GM23248 (cell line): Measurements from ENCODE around the gene RASA3. TPM values are rescaled to one million over a fixed set of nuclear protein-coding genes. Genes with fewer than 3 reads are reported as not detected.

Source experiments
- DNase-seq: peaks from one replicate; pipeline ENCODE4 v3.0.0-alpha.2; 2015
- H2AFZ ChIP-seq: fragments of 200-600 bp; sonication (generic); 2 replicates; pipeline ENCODE4 v1.6.1; 2016; ENCODE audit warnings: antibody characterized with exemption
- H3F3A ChIP-seq: fragments of 200-600 bp; sonication (generic); 2 replicates; pipeline ENCODE4 v1.6.1; 2016; ENCODE audit warnings: mild to moderate bottlenecking, antibody characterized with exemption, mixed run types; ENCODE audit not compliant: insufficient read depth
- H3K27ac ChIP-seq: fragments of 200-600 bp; sonication (generic); 2 replicates; pipeline ENCODE4 v1.5.1; 2016; ENCODE audit warnings: mild to moderate bottlenecking
- H3K27me3 ChIP-seq: fragments of 200-600 bp; sonication (generic); replicated peaks from 2 replicates; pipeline ENCODE4 v1.6.1; 2016; ENCODE audit warnings: mild to moderate bottlenecking; ENCODE audit not compliant: insufficient read depth
- H3K36me3 ChIP-seq: fragments of 200-600 bp; sonication (generic); 2 replicates; pipeline ENCODE4 v1.6.1; 2016; ENCODE audit warnings: low read depth, mild to moderate bottlenecking
- H3K4me1 ChIP-seq: fragments of 200-600 bp; sonication (generic); 2 replicates; pipeline ENCODE4 v1.6.1; 2016; ENCODE audit warnings: mild to moderate bottlenecking; ENCODE audit not compliant: insufficient read depth
- H3K4me2 ChIP-seq: fragments of 200-600 bp; sonication (generic); one replicate; pipeline ENCODE4 v1.6.1; 2016; ENCODE audit warnings: mild to moderate bottlenecking; ENCODE audit not compliant: unreplicated experiment
- H3K4me3 ChIP-seq: fragments of 200-600 bp; sonication (generic); 2 replicates; pipeline ENCODE4 v1.5.1; 2016; ENCODE audit warnings: mild to moderate bottlenecking
- H3K79me2 ChIP-seq: fragments of 200-600 bp; sonication (generic); 2 replicates; pipeline ENCODE4 v1.6.1; 2016; ENCODE audit warnings: mild to moderate bottlenecking; ENCODE audit not compliant: insufficient read depth
- H3K9ac ChIP-seq: fragments of 200-600 bp; sonication (generic); 2 replicates; pipeline ENCODE4 v1.6.1; 2016; ENCODE audit warnings: mild to moderate bottlenecking
- H3K9me2 ChIP-seq: fragments of 200-600 bp; sonication (generic); 2 replicates; pipeline ENCODE4 v1.6.1; 2016; ENCODE audit warnings: mixed run types, mild to moderate bottlenecking, moderate library complexity; ENCODE audit not compliant: insufficient read depth
- H3K9me3 ChIP-seq: fragments of 200-600 bp; sonication (generic); one replicate; pipeline ENCODE4 v1.6.1; 2017; ENCODE audit warnings: low read depth
- H4K20me1 ChIP-seq: fragments of 200-600 bp; sonication (generic); 2 replicates; pipeline ENCODE4 v1.6.0; 2016; ENCODE audit not compliant: insufficient read depth
- EZH2 ChIP-seq: fragments of 200-600 bp; sonication (generic); IDR thresholded peaks from 2 replicates; pipeline ENCODE4 v1.6.1; 2018; ENCODE audit warnings: antibody characterized with exemption, mild to moderate bottlenecking; ENCODE audit not compliant: insufficient read depth, poor library complexity, severe bottlenecking
- EZH2phosphoT487 ChIP-seq: fragments of 200-600 bp; sonication (generic); IDR thresholded peaks from 2 replicates; pipeline ENCODE4 v1.6.1; 2018; ENCODE audit warnings: antibody characterized with exemption, moderate library complexity, mild to moderate bottlenecking, low read depth; ENCODE audit not compliant: insufficient read depth
- WGBS, 2 experiments: methylation state at CpG; one replicate each; pipeline ENCODE4 v1.1.6; 2015 to 2017; ENCODE audit warnings: low lambda C conversion rate in 2 of 2, low coverage in 1 of 2; ENCODE audit errors: missing lambda C conversion rate in 2 of 2; 5-methylcytosine and 5-hydroxymethylcytosine counted together
- in situ Hi-C: fragments of 300-500 bp; cut with MboI; formaldehyde crosslinking; loops from 2 replicates; pipeline ENCODE4 v1.15.0; 2020
- polyA plus RNA-seq: library from polyadenylated mRNA; unstranded; fragments of >200 nt; fragmentation: Nextera tagmentation; extraction: Ambion mirVana; gene quantifications from 2 replicates; pipeline ENCODE4 v1.2.1, GENCODE V29; 2016
- total RNA-seq: library from RNA; depleted of rRNA; stranded (reverse); fragments of >200 nt; shearing (Covaris generic); gene quantifications from 2 replicates; pipeline ENCODE4 v1.2.3, GENCODE V29; 2014

RASA3 gene
- total and polyA plus RNA-seq, 2 experiments from 2014 or later: 34.3 to 36.7 TPM

GRCh38 chr13:113996912-113997745 is 135.3 kb downstream of the RASA3 start:
- H3K79me2 ChIP-seq: no peaks in the 10 kb centered on the region
- DNase-seq: no peak
- no peak overlapping the region for H3K27ac ChIP-seq
- in situ Hi-C loops: no loop called here
- no peaks in the 10 kb centered on the region for H3K27me3 ChIP-seq
- peaks cover 9% of the 10 kb centered on the region; the same call in 1 of the 2 replicates for H3F3A ChIP-seq
- H3K4me2 ChIP-seq: no peak overlapping the region
- H3K9me3 ChIP-seq: no peaks in the 10 kb centered on the region
- WGBS, 2 experiments: 91 to 92% methylated on average over 12 to 13 of the region's 13 CpGs
- H4K20me1 ChIP-seq: no peaks in the 10 kb centered on the region
- H3K9me2 ChIP-seq: no peaks in the 10 kb centered on the region
- no peak overlapping the region for H2AFZ ChIP-seq
- H3K36me3 ChIP-seq: peaks cover 15% of the 10 kb centered on the region; the same call in 1 of the 2 replicates
- no peaks in the 10 kb centered on the region for H3K4me1 ChIP-seq
- TF ChIP-seq EZH2phosphoT487: no peak
- no peak for TF ChIP-seq EZH2
- H3K4me3 ChIP-seq: no peak overlapping the region
- H3K9ac ChIP-seq: no peak overlapping the region

GRCh38 chr13:113996081-113996911 is 136.1 kb downstream of the RASA3 start:
- no peak for DNase-seq
- Histone ChIP-seq H3K4me2 (no peak overlapping the region), H3K36me3 (peaks cover 18% of the 10 kb centered on the region; the same call in 1 of the 2 replicates)

GRCh38 chr13:113995051-113995601 is 137.3 kb downstream of the RASA3 start:
- Histone ChIP-seq H3K27ac (no peak overlapping the region), H3K4me3 (no peak overlapping the region), H3K4me1 (no peaks in the 10 kb centered on the region), H2AFZ (no peak overlapping the region), H3F3A (peaks cover 9% of the 10 kb centered on the region; the same call in 1 of the 2 replicates), H4K20me1 (no peaks in the 10 kb centered on the region), H3K4me2 (no peak overlapping the region), H3K36me3 (peaks cover 22% of the 10 kb centered on the region; the same call in 1 of the 2 replicates), H3K9me3 (no peaks in the 10 kb centered on the region), H3K27me3 (no peaks in the 10 kb centered on the region), H3K79me2 (no peaks in the 10 kb centered on the region), H3K9me2 (no peaks in the 10 kb centered on the region), H3K9ac (no peak overlapping the region)
- TF ChIP-seq EZH2 (no peak), EZH2phosphoT487 (no peak)
- no peak for DNase-seq
- WGBS, 2 experiments: 90% methylated on average over 21 to 22 of the region's 23 CpGs
- in situ Hi-C loops: no loop called here

More at GRCh38 chr13:113996081-113996911, 136.1 kb downstream of the RASA3 start:
- no peak overlapping the region for H3K4me3 ChIP-seq
- H3K79me2 ChIP-seq: no peaks in the 10 kb centered on the region
- no peaks in the 10 kb centered on the region for H3K9me3 ChIP-seq
- H4K20me1 ChIP-seq: no peaks in the 10 kb centered on the region
- TF ChIP-seq EZH2 (no peak), EZH2phosphoT487 (no peak)
- no peak overlapping the region for H3K9ac ChIP-seq
- no peak overlapping the region for H2AFZ ChIP-seq
- H3K27ac ChIP-seq: no peak overlapping the region
- H3K27me3 ChIP-seq: no peaks in the 10 kb centered on the region
- H3K9me2 ChIP-seq: no peaks in the 10 kb centered on the region
- in situ Hi-C loops: no loop called here
- 89 to 91% methylated on average over 32 to 38 of the region's 38 CpGs for WGBS, 2 experiments
- H3F3A ChIP-seq: peaks cover 9% of the 10 kb centered on the region; the same call in 1 of the 2 replicates
- H3K4me1 ChIP-seq: no peaks in the 10 kb centered on the region
